NT2/D1 (cell line): Measurements from ENCODE around the gene MMP19.
A peak's percentile ranks its signal among the peaks of the same experiment; 100 is the strongest.

ENCODE experiments used
- DNase-seq: peaks from one replicate; pipeline ENCODE4 v3.0.0-alpha.2; 2011; ENCODE audit warnings: low read depth, low spot score
- H3K27me3 ChIP-seq: 2 replicates; pipeline ENCODE4 v1.6.0; 2011; ENCODE audit warnings: mild to moderate bottlenecking; ENCODE audit not compliant: insufficient read length, insufficient read depth
- H3K36me3 ChIP-seq: 2 replicates; pipeline ENCODE4 v1.6.1; 2011; ENCODE audit warnings: mild to moderate bottlenecking, low read length, mixed read lengths; ENCODE audit not compliant: insufficient read depth, insufficient read length
- H3K4me1 ChIP-seq: 2 replicates; pipeline ENCODE4 v1.5.1; 2011; ENCODE audit not compliant: insufficient read depth, insufficient read length
- H3K4me3 ChIP-seq: 2 replicates; pipeline ENCODE4 v1.5.1; 2011; ENCODE audit warnings: low read depth; ENCODE audit not compliant: insufficient read length
- H3K9ac ChIP-seq: 2 replicates; pipeline ENCODE4 v1.6.0; 2011; ENCODE audit warnings: low read depth; ENCODE audit not compliant: insufficient read length
- H3K9me3 ChIP-seq: 2 replicates; pipeline ENCODE4 v1.5.1; 2011; ENCODE audit warnings: mild to moderate bottlenecking, low read length; ENCODE audit not compliant: insufficient read depth
- SUZ12 ChIP-seq: IDR thresholded peaks from 2 replicates; pipeline ENCODE4 v1.6.1; 2011; ENCODE audit not compliant: insufficient read length, insufficient read depth; ENCODE audit errors: extremely low read depth
- YY1 ChIP-seq: IDR thresholded peaks from 2 replicates; pipeline ENCODE4 v1.6.1; 2011; ENCODE audit not compliant: insufficient read length, insufficient read depth
- ZNF274 ChIP-seq: IDR thresholded peaks from 2 replicates; pipeline ENCODE4 v1.6.1; 2011; ENCODE audit warnings: mild to moderate bottlenecking, low read depth, low read length

The MMP19 gene

GRCh38 chr12:55809274-55809673 is 33.5 kb downstream of the MMP19 start:
- TF ChIP-seq SUZ12 (no peak), YY1 (no peak), ZNF274 (no peak)
- DNase-seq = no peak
- H3K9me3 ChIP-seq = no peaks in the 10 kb centered on the region
- H3K36me3 ChIP-seq = peaks cover 54% of the 10 kb centered on the region
- H3K4me1 ChIP-seq = no peaks in the 10 kb centered on the region
- no peak overlapping the region for H3K4me3 ChIP-seq
- H3K27me3 ChIP-seq = no peaks in the 10 kb centered on the region
- no peak overlapping the region for H3K9ac ChIP-seq

GRCh38 chr12:55806982-55807381 is 35.8 kb downstream of the MMP19 start:
- H3K4me1 ChIP-seq = no peaks in the 10 kb centered on the region
- H3K9me3 ChIP-seq = no peaks in the 10 kb centered on the region
- no peaks in the 10 kb centered on the region for H3K27me3 ChIP-seq
- DNase-seq = no peak
- no peak overlapping the region for H3K9ac ChIP-seq
- no peak for TF ChIP-seq YY1
- no peak for TF ChIP-seq ZNF274
- no peak for TF ChIP-seq SUZ12
- H3K36me3 ChIP-seq = peaks cover 54% of the 10 kb centered on the region
- no peak overlapping the region for H3K4me3 ChIP-seq

- H3K36me3 ChIP-seq = peaks cover 90% of the 10 kb centered on the region
- TF ChIP-seq ZNF274 (no peak), SUZ12 (no peak), YY1 (no peak)
- no peaks in the 10 kb centered on the region for H3K27me3 ChIP-seq
- H3K9ac ChIP-seq = no peak overlapping the region
- no peak for DNase-seq
- H3K9me3 ChIP-seq = no peaks in the 10 kb centered on the region
- no peak overlapping the region for H3K4me3 ChIP-seq
- no peaks in the 10 kb centered on the region for H3K4me1 ChIP-seq
These were observed 45.2 kb downstream of the MMP19 start for GRCh38 chr12:55797550-55797949.

- TF ChIP-seq SUZ12 (no peak), YY1 (no peak), ZNF274 (no peak)
- Histone ChIP-seq H3K27me3 (no peaks in the 10 kb centered on the region), H3K4me3 (no peak overlapping the region), H3K9ac (no peak overlapping the region), H3K36me3 (peaks cover 89% of the 10 kb centered on the region), H3K4me1 (no peaks in the 10 kb centered on the region), H3K9me3 (no peaks in the 10 kb centered on the region)
- DNase-seq = peak; percentile 30
These were observed 45.7 kb downstream of the MMP19 start for GRCh38 chr12:55797068-55797467.

GRCh38 chr12:55795950-55796349 is 46.8 kb downstream of the MMP19 start:
- Histone ChIP-seq H3K9me3 (no peaks in the 10 kb centered on the region), H3K9ac (no peak overlapping the region), H3K4me1 (no peaks in the 10 kb centered on the region), H3K36me3 (peaks cover 85% of the 10 kb centered on the region), H3K27me3 (no peaks in the 10 kb centered on the region), H3K4me3 (no peak overlapping the region)
- DNase-seq = no peak
- TF ChIP-seq YY1 (no peak), SUZ12 (no peak), ZNF274 (no peak)

- no peak overlapping the region for H3K9ac ChIP-seq
- no peaks in the 10 kb centered on the region for H3K9me3 ChIP-seq
- H3K36me3 ChIP-seq = peaks cover 87% of the 10 kb centered on the region
- no peak for TF ChIP-seq ZNF274
- no peak for TF ChIP-seq YY1
- TF ChIP-seq SUZ12 = no peak
- H3K27me3 ChIP-seq = no peaks in the 10 kb centered on the region
- no peak overlapping the region for H3K4me3 ChIP-seq
- H3K4me1 ChIP-seq = no peaks in the 10 kb centered on the region
- DNase-seq = no peak
These were observed 52.8 kb downstream of the MMP19 start for GRCh38 chr12:55789893-55790292.

- no peaks in the 10 kb centered on the region for H3K9me3 ChIP-seq
- DNase-seq = no peak
- no peaks in the 10 kb centered on the region for H3K27me3 ChIP-seq
- H3K4me1 ChIP-seq = no peaks in the 10 kb centered on the region
- H3K4me3 ChIP-seq = no peak overlapping the region
- no peak for TF ChIP-seq ZNF274
- no peak for TF ChIP-seq YY1
- TF ChIP-seq SUZ12 = no peak
- peaks cover 87% of the 10 kb centered on the region for H3K36me3 ChIP-seq
- H3K9ac ChIP-seq = no peak overlapping the region
These were observed 53.6 kb downstream of the MMP19 start for GRCh38 chr12:55789171-55789570.
